ENCODE data around the gene PGRMC1.
"Not testable (repeated sequence)": the region's sequence is repeated elsewhere in the genome, so short reads cannot be mapped to it uniquely, and the experiment has no call there.

PGRMC1 gene

DNA sequence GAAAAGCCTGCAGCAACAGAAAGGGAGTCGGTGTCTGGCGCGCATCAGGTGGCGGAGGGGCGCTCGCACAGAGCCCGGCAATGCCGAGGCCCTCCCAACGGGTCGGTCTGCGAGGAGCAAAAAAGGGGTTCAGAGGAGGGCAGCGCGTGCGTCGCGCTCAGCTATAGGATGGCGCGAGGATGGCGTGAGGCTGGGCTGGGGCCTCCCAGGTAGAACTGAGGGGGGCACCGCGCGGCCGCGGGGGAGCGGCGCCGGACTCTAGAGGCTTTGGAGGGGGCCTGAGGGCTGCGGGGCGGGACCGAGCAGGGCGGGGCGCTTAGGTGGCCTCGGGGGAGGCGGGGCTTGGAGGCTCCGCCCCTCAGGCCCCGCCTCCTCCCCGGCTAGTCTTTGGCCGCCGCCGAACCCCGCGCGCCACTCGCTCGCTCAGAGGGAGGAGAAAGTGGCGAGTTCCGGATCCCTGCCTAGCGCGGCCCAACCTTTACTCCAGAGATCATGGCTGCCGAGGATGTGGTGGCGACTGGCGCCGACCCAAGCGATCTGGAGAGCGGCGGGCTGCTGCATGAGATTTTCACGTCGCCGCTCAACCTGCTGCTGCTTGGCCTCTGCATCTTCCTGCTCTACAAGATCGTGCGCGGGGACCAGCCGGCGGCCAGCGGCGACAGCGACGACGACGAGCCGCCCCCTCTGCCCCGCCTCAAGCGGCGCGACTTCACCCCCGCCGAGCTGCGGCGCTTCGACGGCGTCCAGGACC lies at the start of gene PGRMC1:
PGRMC1 (plus strand) TSS at position 414 of the 751 bp plus-strand sequence; CDS start at position 493, 79 bp downstream.
- peak; percentile 44 to 52 (median 48) for DNase-seq (ENCODE audit: low read depth in 3 of 3)

DNA sequence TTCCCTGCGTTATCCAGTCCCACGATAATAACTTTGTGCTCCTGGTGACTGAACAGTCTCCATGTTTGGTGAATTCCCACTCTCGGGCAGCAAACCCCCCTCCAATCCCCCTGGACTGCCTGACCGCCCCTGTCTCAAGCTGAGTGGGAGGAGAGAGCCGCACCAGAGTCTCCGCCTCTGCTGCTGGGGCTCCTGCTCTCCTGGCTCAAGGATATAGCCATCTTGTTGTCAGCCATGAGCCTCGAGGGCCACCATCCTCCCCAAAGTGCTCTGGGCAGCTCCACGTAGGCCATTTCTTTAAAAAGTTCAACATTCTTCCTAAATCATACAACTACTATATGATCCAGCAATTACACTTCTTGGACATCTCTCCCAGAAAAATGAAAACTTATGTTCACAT lies 49.3 kb upstream of the PGRMC1 start:
- no peak for DNase-seq (ENCODE audit: low read depth in 3 of 3)

DNA sequence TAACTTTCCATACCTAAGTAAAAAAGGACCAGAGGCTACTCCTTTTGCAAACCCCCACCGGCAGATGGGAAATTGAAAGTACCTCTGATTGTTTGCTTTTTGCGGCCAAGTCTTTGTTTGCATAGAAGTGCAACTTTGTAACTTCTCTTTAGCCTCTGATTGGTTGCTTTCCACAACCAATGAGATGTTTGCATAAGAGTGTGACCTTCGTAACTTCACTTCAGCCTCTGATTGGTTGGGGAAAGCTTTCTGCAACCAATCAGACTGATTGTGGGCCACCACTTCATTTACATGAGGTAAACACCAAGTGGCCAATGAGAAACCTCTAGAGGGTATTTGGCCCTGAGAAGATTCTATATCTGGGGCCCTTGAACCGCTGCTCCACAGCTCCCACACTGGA lies 48.8 kb upstream of the PGRMC1 start:
- no peak for DNase-seq (ENCODE audit: low read depth in 3 of 3)

DNA sequence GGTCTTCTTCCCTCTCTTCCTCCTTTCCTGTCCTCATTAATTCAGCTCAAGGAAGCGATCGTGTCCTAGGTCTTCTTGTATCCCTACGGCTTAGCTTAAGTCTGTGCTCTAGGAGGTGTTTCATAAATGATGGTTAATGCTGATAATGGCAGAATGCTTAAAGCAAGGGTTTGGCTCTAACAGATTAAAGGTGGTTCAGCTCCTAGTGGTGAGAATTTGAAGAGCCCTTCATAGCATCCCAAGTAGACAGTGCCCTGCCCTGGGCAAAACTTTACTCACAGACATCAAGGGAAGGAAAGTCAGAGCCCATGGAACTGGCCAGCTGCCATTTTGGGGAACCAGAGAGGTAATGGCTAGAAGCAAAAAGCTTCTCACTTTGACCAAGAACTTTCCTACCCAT lies 47.0 kb upstream of the PGRMC1 start:
- no peak for DNase-seq (ENCODE audit: low read depth in 3 of 3)

DNA sequence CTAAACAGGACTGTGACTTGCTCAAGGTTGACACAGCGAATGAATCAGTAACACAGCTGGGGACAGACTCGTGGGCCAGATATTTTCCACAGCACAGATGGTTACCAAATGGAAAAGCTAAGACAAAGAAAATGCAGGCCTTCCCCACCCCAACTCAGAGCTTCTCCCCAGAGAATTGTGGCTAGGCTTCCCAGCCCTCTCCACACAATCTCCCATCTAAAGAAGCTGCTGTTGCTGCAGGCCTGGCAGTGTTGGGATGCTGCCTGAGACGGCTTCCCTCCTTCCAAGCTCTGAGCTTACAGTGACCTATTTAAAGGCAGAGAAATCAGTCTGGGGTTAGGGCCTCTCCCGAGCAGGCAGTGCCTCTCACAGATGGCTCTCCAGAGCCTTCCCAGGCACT lies 46.5 kb upstream of the PGRMC1 start:
- DNase-seq (ENCODE audit: low read depth in 3 of 3) = no peak

DNA sequence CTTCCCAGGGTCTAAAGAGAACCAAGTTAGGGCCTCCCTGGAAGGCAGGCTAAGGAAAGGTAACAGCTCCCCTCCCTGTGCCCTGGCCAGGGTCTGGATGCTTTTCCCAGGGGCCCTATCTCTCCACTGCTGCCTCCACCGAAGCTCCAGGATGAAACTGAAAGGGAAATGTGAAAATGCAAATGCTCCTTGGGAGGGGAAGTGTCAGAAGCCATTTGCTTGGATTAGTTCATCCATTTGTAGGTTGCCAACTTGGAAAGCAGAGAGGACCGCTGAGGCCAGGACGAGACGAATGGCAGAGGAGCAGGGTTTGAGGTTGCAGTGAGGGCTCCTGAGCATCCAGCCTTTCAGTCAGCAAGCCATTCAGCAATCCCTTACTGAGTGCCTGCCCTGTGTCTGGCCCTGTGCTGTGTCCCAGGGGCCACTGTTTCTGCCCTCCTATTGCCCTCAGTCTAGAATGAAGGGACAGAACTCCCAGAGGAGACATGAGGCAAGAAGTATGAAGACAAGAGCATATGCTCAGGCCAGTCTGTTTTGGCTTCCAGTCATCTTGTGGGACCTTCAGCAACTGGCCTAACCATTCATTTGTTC lies 45.9 kb upstream of the PGRMC1 start:
- no peak for DNase-seq (ENCODE audit: low read depth in 3 of 3)

DNA sequence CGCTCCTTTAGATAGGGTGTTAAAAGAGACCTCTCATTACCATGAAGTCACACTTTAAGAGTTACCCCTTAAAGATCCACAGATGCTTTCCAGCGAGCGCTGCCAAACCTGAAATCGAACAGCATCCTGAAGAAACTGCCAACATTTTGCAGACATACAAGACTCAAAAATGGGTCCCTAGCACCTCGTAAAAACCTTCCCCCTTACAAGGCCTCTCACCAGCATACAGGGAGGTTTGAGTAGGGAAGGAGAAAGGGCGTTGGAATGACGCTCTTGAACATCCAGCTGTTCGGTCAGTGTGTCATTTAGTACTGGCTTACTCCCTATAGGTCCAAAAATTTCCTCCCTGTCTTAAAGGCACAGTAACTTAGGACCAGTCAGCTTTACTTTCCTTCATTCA lies 45.3 kb upstream of the PGRMC1 start:
- no peak for DNase-seq (ENCODE audit: low read depth in 3 of 3)

DNA sequence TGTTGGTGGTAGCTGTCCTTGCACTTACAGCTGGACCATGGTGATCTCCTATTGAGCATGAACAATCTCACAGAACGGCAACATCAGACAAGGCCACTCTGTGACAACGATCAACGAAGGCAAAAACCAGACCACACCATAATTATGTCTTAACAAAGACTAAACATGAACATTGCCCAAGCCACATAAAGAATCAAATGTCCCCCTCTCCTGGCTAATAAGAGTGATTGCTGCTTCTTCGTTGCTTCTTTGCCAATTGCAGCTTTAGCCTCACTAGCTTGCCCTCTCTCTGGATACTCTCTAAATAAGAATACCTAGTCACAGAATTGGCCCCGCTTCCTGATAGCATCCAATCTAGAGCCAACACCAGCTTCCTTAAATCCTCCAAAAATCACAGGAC lies 41.5 kb upstream of the PGRMC1 start:
- no peak for DNase-seq (ENCODE audit: low read depth in 3 of 3)

DNA sequence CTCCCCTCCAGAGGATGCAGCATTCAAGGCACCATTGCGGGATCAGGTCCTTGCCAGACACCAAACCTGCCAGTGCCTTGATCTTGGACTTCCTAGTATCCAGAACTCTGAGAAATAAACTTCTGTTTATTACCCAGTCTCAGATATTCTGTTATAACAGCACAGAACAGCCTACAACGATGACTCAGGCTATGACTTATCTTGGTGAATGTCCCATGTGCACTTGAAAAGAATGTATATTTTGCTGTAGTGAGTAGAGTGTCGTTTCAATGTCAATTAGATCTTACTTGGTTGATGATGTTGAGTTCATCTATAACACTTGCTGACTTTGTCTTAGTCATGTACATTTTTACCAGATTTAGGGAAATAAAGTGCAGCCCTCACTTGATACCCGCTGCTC lies 34.5 kb upstream of the PGRMC1 start:
- no peak for DNase-seq (ENCODE audit: low read depth in 3 of 3)

DNA sequence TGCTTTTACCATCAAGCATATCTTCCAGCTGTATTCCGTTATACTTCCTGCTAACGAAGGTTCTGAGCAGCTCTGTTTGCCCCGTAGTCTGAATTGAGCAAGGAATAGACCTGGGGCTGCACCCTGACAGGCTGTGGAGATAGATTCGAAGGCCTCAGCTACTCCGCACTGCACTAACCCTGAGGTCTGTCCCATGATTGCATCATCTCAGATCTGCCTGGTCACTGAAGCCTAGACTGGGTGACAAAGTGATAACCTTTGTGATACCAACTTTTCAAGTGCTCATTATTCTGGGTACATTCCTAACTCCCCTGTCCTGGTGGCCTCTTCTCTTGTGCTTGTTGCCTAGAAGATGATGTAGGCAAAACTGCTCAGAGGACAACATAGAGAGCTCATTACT lies 29.9 kb upstream of the PGRMC1 start:
- no peak for DNase-seq (ENCODE audit: low read depth in 3 of 3)

DNA sequence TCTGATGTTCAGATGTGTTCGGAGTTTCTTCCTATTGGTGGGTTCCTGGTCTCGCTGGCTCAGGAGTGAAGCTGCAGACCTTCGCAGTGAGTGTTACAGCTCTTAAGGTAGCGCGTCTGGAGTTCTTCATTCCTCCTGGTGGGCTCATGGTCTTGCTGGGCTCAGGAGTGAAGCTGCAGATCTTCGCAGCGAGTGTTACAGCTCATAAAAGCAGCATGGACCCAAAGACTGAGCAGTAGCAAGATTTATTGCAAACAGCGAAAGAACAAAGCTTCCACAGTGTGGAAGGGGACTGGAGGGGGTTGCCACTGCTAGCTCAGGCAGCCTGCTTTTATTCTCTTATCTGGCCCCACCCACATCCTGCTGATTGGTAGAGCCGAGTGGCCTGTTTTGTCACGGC lies 28.6 kb upstream of the PGRMC1 start:
- DNase-seq (ENCODE audit: low read depth in 3 of 3) = not testable (repeated sequence)

DNA sequence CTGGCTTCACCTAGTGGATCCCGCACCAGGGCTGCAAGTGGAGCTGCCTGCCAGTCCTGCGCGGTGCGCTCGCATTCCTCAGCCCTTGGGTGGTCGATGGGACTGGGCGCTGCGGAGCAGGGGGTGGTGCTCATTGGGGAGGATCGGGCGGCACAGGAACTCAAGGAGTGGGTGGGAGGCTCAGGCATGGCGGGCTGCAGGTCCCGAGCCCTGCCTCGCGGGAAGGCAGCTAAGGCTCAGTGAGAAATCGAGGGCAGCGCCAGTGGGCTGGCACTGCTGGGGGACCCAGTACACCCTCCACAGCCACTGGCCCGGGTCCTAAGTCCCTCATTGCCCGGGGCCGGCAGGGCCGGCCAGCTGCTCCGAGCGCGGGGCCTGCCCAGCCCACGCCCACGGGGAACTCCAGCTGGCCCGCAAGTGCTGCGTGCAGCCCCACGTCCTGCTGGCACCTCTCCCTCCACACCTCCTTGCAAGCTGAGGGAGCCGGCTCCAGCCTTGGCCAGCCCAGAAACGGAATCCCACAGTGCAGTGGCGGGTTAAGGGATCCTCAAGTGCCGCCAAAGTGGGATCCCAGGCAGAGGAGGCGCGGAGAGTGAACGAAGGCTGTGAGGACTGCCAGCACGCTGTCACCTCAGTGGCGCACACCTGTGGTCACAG lies 27.6 kb upstream of the PGRMC1 start:
- DNase-seq (ENCODE audit: low read depth in 3 of 3) = no peak

DNA sequence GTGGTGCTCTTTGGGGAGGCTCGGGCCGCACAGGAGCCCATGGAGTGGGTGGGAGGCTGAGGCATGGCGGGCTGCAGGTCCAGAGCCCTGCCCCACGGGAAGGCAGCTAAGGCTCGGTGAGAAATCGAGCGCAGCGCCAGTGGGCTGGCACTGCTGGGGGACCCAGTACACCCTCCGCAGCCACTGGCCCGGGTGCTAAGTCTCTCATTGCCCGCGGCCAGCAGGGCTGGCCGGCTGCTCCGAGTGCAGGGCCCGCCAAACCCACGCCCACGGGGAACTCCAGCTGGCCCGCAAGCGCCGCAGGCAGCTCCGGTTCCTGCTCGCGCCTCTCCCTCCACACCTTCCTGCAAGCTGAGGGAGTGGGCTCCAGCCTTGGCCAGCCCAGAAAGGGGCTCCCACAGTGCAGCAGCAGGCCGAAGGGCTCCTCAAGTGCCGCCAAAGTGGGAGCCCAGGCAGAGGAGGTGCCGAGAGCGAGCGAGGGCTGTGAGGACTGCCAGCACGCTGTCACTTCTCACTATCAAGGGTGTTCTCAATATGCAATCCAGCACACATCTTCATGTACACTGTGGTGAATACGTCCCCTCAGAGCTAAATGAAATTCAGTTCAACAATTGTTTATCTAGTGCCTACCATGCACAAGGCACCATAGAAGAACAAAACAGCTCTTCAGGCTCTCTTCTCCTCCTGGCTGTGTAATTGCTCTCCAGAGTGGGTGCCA lies 25.0 kb upstream of the PGRMC1 start:
- not testable (repeated sequence) for DNase-seq (ENCODE audit: low read depth in 3 of 3)

DNA sequence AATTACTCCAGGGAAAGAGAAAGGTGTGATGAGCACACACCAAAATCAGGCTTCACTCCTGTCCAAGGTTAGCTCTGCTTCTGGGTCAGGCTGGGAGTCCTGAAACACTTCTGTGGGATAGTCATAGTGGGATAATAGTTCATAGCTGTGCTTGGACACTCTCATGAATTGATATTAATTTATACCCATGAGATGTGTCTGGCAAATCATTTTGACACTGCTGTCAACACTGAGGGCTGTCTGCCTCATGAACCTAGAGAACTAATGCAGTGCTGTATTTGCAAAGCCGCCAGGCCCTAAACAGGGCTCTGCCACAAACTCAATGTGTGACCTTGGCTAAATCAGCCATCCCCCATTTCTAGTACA lies 24.5 kb upstream of the PGRMC1 start:
- DNase-seq (ENCODE audit: low read depth in 3 of 3) = no peak

DNA sequence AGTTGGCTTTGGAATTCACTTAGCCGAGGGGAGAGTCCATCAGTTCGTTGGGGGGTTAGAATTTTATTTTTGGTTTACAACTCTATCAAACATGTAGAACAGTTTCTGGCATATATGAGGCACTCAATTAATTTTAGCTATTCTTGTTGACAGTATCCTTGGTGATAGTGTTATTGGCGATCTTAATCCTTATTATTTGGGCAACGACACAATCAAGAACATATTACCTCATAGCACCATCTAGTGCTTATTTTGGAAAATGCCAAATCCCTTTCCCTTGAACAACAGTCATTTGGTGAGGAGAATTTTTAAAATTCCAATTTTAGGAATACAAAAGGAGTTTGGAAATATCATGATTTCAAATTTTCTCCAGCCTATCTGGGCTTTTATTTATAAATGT lies 17.9 kb upstream of the PGRMC1 start:
- DNase-seq (ENCODE audit: low read depth in 3 of 3) = no peak

DNA sequence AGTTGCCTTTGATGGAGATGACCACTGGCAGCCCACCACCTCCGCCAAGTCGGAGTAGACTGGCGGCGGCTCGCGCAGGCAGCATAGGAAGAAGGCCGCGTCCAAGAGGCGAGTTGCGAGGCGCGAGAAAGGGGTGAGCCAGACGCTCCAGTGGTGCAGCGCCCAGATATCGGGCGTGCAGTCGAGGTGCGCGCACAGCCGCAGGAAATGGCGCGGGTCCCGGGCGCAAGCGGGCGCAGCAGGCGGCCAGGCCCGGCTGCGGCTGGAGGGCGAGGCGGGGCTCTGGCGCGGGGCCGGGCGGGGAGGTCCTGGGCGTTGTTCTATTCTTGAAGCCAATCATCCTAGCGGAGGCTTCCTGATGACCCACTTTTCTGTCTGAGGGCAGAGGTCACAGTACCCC lies 13.2 kb upstream of the PGRMC1 start:
- no peak for DNase-seq (ENCODE audit: low read depth in 3 of 3)

DNA sequence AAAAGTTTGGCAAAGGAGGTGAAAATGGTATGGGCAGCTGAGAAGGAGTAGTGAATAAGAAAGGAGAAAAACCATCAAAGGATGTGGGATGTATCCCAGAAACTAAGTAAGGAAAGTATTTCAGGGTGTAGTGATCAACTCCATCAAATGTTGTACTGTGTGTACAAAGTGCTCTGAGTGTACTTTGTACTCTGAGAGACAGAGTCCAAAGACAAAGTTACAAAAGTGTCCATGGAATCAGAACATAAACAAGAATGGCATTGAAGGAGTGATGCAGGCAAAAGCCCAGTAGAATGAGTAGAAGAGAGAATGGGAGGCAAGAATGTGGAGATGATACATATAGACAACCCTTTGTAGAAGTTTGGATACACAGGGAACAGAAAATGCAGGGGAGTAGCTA lies 12.3 kb upstream of the PGRMC1 start:
- no peak for DNase-seq (ENCODE audit: low read depth in 3 of 3)

DNA sequence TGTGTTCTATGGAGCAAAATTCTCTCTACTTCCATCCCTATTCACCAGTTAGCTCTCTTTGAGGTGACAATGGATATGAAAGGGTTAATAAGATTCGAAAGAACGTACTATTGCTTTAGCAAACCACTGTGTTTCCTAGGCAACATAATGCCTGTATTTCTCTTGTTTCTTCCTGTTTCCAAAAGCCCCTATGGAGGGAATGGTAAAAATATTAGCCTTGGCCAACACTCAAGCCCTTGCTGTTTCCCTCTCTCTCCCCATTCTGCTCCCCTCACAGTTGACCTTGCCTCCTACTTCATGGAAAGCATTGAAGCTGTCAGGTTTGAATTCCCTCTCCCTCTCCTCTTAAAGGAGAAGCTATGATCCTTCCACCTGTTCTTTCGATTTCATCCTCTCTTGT lies 9.6 kb upstream of the PGRMC1 start:
- no peak for DNase-seq (ENCODE audit: low read depth in 3 of 3)

DNA sequence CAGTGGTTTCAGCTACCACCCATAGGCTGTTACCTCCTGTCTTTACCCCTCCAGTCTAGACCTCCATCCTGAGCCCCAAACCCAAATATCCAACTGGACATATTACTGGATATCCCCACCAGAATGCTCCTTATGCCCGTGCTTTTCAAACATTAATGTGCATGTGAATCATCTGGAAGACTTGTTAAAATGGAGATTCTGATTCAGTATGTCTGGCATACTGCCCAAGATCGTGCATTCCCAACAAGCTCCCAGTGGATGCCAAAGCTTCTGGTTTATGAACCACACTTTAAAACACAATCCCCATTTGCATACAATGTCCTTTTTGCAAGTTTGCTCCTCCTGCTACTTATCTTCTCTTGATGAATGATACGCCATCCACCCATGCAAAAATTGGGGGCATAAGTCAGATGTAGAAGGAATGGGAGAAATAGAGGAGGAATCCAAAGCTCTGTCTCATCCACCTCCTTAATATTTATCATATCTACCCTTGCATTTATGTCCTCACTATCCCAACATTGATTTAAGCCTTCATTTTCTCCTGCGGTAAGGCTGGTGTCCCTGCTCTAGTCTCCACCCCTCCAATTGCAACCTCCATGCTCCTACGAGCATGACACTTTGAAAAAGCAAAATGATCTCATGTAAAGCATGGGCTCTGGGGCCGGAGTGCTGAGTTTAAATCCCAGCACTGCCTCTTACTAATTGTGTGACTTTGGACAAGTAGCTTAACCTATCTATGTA lies 7.4 kb upstream of the PGRMC1 start:
- no peak for DNase-seq (ENCODE audit: low read depth in 3 of 3)

DNA sequence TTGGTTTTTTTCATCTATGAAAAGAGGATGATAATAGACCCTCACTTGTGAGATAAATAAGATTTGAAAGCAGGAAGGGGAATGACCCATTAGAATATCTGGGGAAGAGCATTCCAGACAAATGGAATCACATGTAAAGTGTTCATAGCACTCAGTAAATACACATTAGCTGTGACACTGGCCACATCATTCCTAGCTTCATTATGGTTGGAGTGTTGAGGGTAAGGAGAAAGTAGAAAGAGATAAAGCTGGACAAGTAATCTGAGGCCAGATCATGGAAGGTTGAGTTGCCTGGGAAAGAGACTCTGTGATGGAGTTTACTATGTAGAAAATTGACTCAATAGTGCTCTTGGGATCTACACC lies 6.9 kb upstream of the PGRMC1 start:
- no peak for DNase-seq (ENCODE audit: low read depth in 3 of 3)

DNA sequence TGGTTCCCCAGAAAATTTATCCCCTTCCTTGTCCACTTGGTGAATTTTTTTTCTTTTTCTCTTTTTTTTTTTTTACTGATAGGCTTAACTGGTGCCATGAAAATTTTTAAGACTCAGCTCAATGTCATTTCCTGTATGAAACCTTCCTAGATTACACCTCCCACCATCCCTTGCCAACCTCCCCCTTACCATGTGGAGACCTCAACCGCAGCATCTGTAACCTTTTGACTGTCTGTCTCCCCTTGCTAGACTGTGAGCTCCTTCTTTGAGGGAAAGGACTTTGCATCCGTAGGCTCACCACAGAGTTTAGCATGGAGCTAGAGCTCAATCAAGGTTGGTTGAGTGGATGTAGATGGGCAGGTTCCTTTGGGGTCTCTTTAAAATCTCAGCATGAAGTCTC lies 5.2 kb upstream of the PGRMC1 start:
- DNase-seq (ENCODE audit: low read depth in 3 of 3) = no peak

DNA sequence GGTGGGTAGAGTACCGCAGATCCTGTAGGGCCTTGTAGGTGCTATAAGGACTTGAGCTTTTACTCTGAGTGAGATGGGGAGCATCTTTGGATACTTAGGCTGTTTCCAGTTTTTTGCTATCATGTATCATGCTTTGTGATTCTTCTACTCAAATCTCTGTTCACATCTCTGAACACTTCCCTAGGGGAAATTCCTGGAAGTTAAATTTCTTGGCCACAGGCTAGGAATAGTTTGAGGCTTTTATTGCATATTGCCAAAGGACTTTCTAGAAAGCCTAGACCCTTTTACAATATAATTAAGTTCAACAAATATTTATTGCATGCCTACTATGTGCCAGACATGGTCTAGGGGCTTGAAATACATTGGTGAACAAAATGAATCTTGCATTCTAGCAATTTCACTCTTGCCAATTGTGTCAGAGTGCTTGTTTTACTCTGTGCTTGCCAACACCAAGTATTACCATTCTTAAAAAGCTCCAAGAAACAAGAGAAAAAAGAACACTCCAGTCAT lies 4.1 kb upstream of the PGRMC1 start:
- DNase-seq (ENCODE audit: low read depth in 3 of 3) = no peak
